Keratinocyte (primary cell): Measurements from ENCODE around the gene CCDC68. TPM values are rescaled to one million over a fixed set of nuclear protein-coding genes. Genes with fewer than 3 reads are reported as not detected.

Experiments used
- DNase-seq: peaks from one replicate; pipeline ENCODE4 v3.0.0-alpha.2; 2011; ENCODE audit warnings: low read depth, missing footprints, low spot score
- FAIRE-seq: peaks from 2 replicates; lab custom pipeline; 2011; peaks lifted over from hg19 to GRCh38; lab: Jason Lieb, UNC
- H2AFZ ChIP-seq: 2 replicates; pipeline ENCODE4 v1.6.0; 2012; ENCODE audit warnings: low read length, control low read depth, inconsistent platforms; ENCODE audit not compliant: control insufficient read depth
- H3K27ac ChIP-seq: 2 replicates; pipeline ENCODE4 v1.5.1; 2011; ENCODE audit warnings: low read length; ENCODE audit not compliant: control insufficient read depth, insufficient read depth
- H3K27me3 ChIP-seq: 3 replicates; pipeline ENCODE4 v1.6.0; 2011; ENCODE audit warnings: low read length; ENCODE audit not compliant: control insufficient read depth, insufficient read depth; ENCODE audit errors: extremely low read depth
- H3K36me3 ChIP-seq, 2 experiments: 2 replicates in 1 of 2; 3 replicates in 1 of 2; pipeline ENCODE4 v1.5.1; 2011; ENCODE audit warnings: low read length in 2 of 2, mild to moderate bottlenecking in 1 of 2; ENCODE audit not compliant: control insufficient read depth in 2 of 2, insufficient read depth in 2 of 2; ENCODE audit errors: extremely low read depth in 1 of 2
- H3K4me1 ChIP-seq: 3 replicates; pipeline ENCODE4 v1.5.1; 2011; ENCODE audit warnings: low read length; ENCODE audit not compliant: control insufficient read depth, insufficient read depth; ENCODE audit errors: extremely low read depth
- H3K4me2 ChIP-seq: 3 replicates; pipeline ENCODE4 v1.6.0; 2011; ENCODE audit warnings: low read depth, low read length; ENCODE audit not compliant: control insufficient read depth, insufficient read depth; ENCODE audit errors: extremely low read depth
- H3K4me3 ChIP-seq, 3 experiments: fragments of 200-600 bp in 1 of 3; sonication (generic) in 1 of 3; 2 replicates in 2 of 3; 3 replicates in 1 of 3; pipeline ENCODE4 v1.5.1; 2011 to 2016; ENCODE audit warnings: low read length in 3 of 3, mild to moderate bottlenecking in 3 of 3, control low read depth in 2 of 3, inconsistent platforms in 1 of 3, low read depth in 1 of 3, mixed read lengths in 1 of 3, mixed run types in 1 of 3, moderate library complexity in 1 of 3; ENCODE audit not compliant: control insufficient read depth in 2 of 3, insufficient read depth in 2 of 3; ENCODE audit errors: extremely low read depth in 1 of 3
- H3K79me2 ChIP-seq: 2 replicates; pipeline ENCODE4 v1.6.0; 2012; ENCODE audit warnings: low read length; ENCODE audit not compliant: control insufficient read depth, insufficient read depth
- H3K9ac ChIP-seq: 3 replicates; pipeline ENCODE4 v1.6.0; 2011; ENCODE audit warnings: low read length; ENCODE audit not compliant: control insufficient read depth, insufficient read depth; ENCODE audit errors: extremely low read depth
- H3K9me1 ChIP-seq: 3 replicates; pipeline ENCODE4 v1.6.0; 2011; ENCODE audit warnings: low read length; ENCODE audit not compliant: control insufficient read depth, insufficient read depth; ENCODE audit errors: extremely low read depth
- H3K9me3 ChIP-seq: 2 replicates; pipeline ENCODE4 v1.5.1; 2012; ENCODE audit warnings: low read depth, low read length; ENCODE audit not compliant: control insufficient read depth
- H4K20me1 ChIP-seq: 3 replicates; pipeline ENCODE4 v1.6.0; 2011; ENCODE audit warnings: low read length; ENCODE audit not compliant: control insufficient read depth, insufficient read depth; ENCODE audit errors: extremely low read depth
- EZH2 ChIP-seq: IDR thresholded peaks from one replicate; pipeline ENCODE4 v1.6.1; 2012; ENCODE audit warnings: inconsistent platforms, mild to moderate bottlenecking, low read length, moderate library complexity
- dilution Hi-C: fragments of 300-500 bp; cut with MboI; formaldehyde crosslinking; loops from one replicate; pipeline ENCODE4 v1.7.0; 2020; ENCODE audit warnings: low sequenced_read_pairs; ENCODE audit not compliant: extremely low pct_ligation_motif_present
- polyA plus RNA-seq, 5 experiments: library from polyadenylated mRNA; depleted of rRNA in 3 of 5; stranded (reverse) in 3 of 5; stranded (forward) in 1 of 5; unstranded in 1 of 5; fragments of >200 nt; gene quantifications; 1 replicate in 1 of 5; 2 replicates in 3 of 5; 3 replicates in 1 of 5; pipeline versions ENCODE4 v1.2.1 to v1.2.3, GENCODE V29; 2011 to 2012; ENCODE audit warnings: missing spikeins in 2 of 5, low read depth in 1 of 5, low replicate concordance in 1 of 5
- TF ChIP-seq, protein P1 (sequence below), 3 experiments: IDR thresholded peaks in 1 of 3; conservative IDR thresholded peaks in 1 of 3; optimal IDR thresholded peaks in 1 of 3; 2 replicates in 2 of 3; 3 replicates in 1 of 3; pipeline versions ENCODE3 to v1.5.1; 2011; ENCODE audit warnings: low read length in 3 of 3, mild to moderate bottlenecking in 3 of 3, moderate library complexity in 2 of 3, control low read depth in 1 of 3, inconsistent platforms in 1 of 3; ENCODE audit not compliant: insufficient read depth in 2 of 3; ENCODE audit errors: extremely low read depth in 1 of 3

The CCDC68 gene
- polyA plus RNA-seq, 1 donor (not counting 4 experiments of a cell fraction or from before 2014, with no cell fraction given): 2.7 TPM

DNA sequence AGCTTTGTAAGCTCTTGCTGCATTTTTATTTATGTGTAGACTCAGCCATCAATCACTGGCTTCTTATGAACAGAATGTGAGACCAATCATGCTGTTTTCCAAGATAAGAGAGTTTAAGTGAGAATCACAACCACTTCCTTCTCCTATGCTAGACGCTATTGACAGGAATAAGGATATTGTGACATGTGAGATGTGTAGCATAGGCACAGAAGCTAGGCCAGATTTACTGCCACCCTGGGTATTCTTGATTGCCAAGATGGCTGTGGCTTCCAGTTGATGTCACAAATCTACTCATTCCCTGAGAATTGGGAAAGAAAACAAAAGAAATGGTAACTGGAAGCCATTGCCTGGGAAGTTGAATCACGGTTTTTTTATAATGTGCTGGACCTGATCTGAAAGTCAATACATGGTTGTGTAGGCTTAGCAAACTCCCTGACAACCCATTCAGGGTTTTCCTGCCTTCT is 81.1 kb downstream of the CCDC68 start:
- Histone ChIP-seq H3K4me2 (no peak overlapping the region), H2AFZ (no peak overlapping the region), H3K9ac (no peak overlapping the region), H3K79me2 (no peaks in the 10 kb centered on the region), H3K4me1 (peaks cover 22% of the 10 kb centered on the region), H3K4me3 (no peak overlapping the region), H4K20me1 (no peaks in the 10 kb centered on the region), H3K36me3 (no peaks in the 10 kb centered on the region), H3K27ac (no peak overlapping the region), H3K27me3 (no peaks in the 10 kb centered on the region), H3K9me3 (no peaks in the 10 kb centered on the region), H3K9me1 (no peaks in the 10 kb centered on the region)
- DNase-seq: no peak
- TF ChIP-seq EZH2: no peak
- TF ChIP-seq, protein P1, sequence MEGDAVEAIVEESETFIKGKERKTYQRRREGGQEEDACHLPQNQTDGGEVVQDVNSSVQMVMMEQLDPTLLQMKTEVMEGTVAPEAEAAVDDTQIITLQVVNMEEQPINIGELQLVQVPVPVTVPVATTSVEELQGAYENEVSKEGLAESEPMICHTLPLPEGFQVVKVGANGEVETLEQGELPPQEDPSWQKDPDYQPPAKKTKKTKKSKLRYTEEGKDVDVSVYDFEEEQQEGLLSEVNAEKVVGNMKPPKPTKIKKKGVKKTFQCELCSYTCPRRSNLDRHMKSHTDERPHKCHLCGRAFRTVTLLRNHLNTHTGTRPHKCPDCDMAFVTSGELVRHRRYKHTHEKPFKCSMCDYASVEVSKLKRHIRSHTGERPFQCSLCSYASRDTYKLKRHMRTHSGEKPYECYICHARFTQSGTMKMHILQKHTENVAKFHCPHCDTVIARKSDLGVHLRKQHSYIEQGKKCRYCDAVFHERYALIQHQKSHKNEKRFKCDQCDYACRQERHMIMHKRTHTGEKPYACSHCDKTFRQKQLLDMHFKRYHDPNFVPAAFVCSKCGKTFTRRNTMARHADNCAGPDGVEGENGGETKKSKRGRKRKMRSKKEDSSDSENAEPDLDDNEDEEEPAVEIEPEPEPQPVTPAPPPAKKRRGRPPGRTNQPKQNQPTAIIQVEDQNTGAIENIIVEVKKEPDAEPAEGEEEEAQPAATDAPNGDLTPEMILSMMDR (optimal IDR thresholded peaks at IDR 0.05 in 1 of 3, IDR thresholded peaks at IDR 0.05 in 1 of 3, conservative IDR thresholded peaks at IDR 0.05 in 1 of 3; ENCODE audit: extremely low read depth in 1 of 3, insufficient read depth in 2 of 3, low read length in 3 of 3): no peak
- dilution Hi-C loops: no loop called here
- no peak for FAIRE-seq

DNA sequence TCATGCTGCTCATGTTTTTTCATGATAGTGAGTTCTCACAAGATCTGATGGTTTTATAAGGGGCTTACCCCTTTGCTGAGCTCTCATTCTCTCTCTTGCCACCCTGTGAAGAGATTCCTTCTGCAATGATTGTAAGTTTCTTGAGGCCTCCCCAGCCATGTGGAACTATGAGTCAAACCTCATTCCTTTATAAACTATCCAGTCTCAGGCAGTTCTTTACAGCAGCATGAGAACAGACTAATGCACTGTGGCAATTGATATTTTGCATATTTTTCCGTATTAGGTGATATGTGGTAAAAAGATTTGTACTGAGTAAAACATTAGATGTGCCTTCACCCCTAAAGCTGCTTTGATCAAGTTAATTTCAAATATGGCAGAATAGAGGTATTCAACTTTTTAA is 82.2 kb downstream of the CCDC68 start:
- Histone ChIP-seq H3K9me1 (no peaks in the 10 kb centered on the region), H3K27me3 (no peaks in the 10 kb centered on the region), H3K79me2 (no peaks in the 10 kb centered on the region), H2AFZ (no peak overlapping the region), H3K4me3 (no peak overlapping the region), H4K20me1 (no peaks in the 10 kb centered on the region), H3K36me3 (no peaks in the 10 kb centered on the region), H3K4me2 (no peak overlapping the region), H3K27ac (no peak overlapping the region), H3K4me1 (peaks cover 22% of the 10 kb centered on the region), H3K9ac (no peak overlapping the region), H3K9me3 (no peaks in the 10 kb centered on the region)
- DNase-seq: no peak
- no peak for TF ChIP-seq EZH2
- TF ChIP-seq, protein P1 (optimal IDR thresholded peaks at IDR 0.05 in 1 of 3, IDR thresholded peaks at IDR 0.05 in 1 of 3, conservative IDR thresholded peaks at IDR 0.05 in 1 of 3; ENCODE audit: extremely low read depth in 1 of 3, insufficient read depth in 2 of 3, low read length in 3 of 3): no peak
- dilution Hi-C loops: no loop called here
- no peak for FAIRE-seq
